Activated B cell treated with CpG ODN at 0.5 μM for 24 hours (primary cell): ENCODE results near the gene HAUS8. TPM values are rescaled to one million over a fixed set of nuclear protein-coding genes. Genes with fewer than 3 reads are reported as not detected.
A peak's percentile ranks its signal among the peaks of the same experiment; 100 is the strongest.
"Not testable (repeated sequence)": the region's sequence is repeated elsewhere in the genome, so short reads cannot be mapped to it uniquely, and the experiment has no call there.

Experiments used
- ATAC-seq: fragments of 200-7000 bp; cut with Tn5 transposase; one replicate; pipeline ENCODE4 v1.10.0; 2021; ENCODE audit warnings: low read depth, mild to moderate bottlenecking, moderate library complexity
- CTCF ChIA-PET: fragments of 350-600 bp; sonication (Branson Sonifier 250); formaldehyde crosslinking; loops from one replicate; lab custom pipeline; 2021; ENCODE audit warnings: antibody characterized with exemption; lab: Charles Lee
- POLR2A ChIA-PET: fragments of 350-600 bp; sonication (Branson Sonifier 250); formaldehyde crosslinking; loops from one replicate; lab custom pipeline; 2021; ENCODE audit warnings: antibody characterized with exemption; lab: Charles Lee
- DNase-seq: peaks from one replicate; pipeline ENCODE4 v3.0.0; 2022
- H3K27ac Mint-ChIP-seq: one replicate; pipeline ENCODE4 v1.8.0; 2020; ENCODE audit warnings: mixed read lengths
- H3K27me3 Mint-ChIP-seq: one replicate; pipeline ENCODE4 v1.8.0; 2021; ENCODE audit warnings: mixed read lengths
- H3K36me3 Mint-ChIP-seq: one replicate; pipeline ENCODE4 v1.8.0; 2021; ENCODE audit warnings: low read depth, mixed read lengths
- H3K4me1 Mint-ChIP-seq: one replicate; pipeline ENCODE4 v1.8.0; 2021; ENCODE audit warnings: mixed read lengths
- H3K4me3 Mint-ChIP-seq: one replicate; pipeline ENCODE4 v1.8.0; 2020; ENCODE audit warnings: mild to moderate bottlenecking, mixed read lengths
- H3K9me3 Mint-ChIP-seq: one replicate; pipeline ENCODE4 v1.8.0; 2020; ENCODE audit warnings: mixed read lengths
- intact Hi-C: fragments of 100-400 bp; cut with micrococcal nuclease; formaldehyde crosslinking; loops from one replicate; pipeline ENCODE4 v1.15.1; 2024
- total RNA-seq: library from RNA; stranded (reverse); gene quantifications from 2 replicates; pipeline ENCODE4 v1.2.3, GENCODE V29; 2022
- TF ChIP-seq, protein P1 (sequence below): fragments of 200-600 bp; IDR thresholded peaks from one replicate; pipeline ENCODE4 v1.8.0; 2022; ENCODE audit warnings: antibody characterized with exemption, mild to moderate bottlenecking

The HAUS8 gene
- total RNA-seq, 1 donor from 2014 or later: 15.8 TPM

DNA sequence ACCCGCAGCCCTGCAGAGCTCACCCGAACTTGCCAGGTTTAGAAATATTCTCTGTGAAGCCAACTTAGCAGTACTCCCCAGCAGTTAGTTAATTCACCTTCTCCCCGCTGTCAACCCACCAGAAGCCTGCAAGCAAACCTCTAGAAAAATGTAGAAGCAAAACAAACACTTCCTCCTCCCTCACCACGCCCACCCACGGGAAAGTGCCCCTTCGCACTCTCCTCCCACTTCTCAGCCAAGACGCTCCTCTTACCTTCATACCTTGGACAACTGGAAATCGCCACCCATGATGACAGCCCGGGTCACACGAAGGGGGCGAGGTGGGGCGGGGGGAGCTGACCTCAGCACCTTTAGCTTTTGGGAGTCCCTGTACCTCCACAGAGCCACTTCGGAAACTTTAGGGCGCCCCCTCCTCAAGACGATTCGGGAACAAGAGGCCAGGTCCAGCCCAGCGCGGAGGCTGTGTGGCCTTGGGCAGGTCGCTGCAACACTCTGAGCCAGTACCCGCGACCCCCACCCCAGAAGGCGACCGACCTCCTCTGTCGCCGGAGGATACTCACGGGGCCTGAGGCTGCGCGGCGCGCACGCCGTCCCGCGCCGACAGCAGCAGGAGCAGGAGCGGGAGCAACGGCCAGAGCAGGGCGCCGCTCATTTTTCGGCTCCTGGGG is 49.1 kb downstream of the HAUS8 start:
- Mint-ChIP-seq H3K4me3 (peak overlapping the region; percentile 84), H3K27me3 (peaks cover 45% of the 10 kb centered on the region), H3K4me1 (peaks cover 16% of the 10 kb centered on the region), H3K27ac (no peak overlapping the region), H3K9me3 (peaks cover 16% of the 10 kb centered on the region), H3K36me3 (peaks cover 5% of the 10 kb centered on the region)
- no peak for DNase-seq
- intact Hi-C loops: no loop called here
- ChIA-PET POLR2A (no interaction called here), CTCF (no interaction called here)
- ATAC-seq: peak; percentile 61
- TF ChIP-seq, protein P1, sequence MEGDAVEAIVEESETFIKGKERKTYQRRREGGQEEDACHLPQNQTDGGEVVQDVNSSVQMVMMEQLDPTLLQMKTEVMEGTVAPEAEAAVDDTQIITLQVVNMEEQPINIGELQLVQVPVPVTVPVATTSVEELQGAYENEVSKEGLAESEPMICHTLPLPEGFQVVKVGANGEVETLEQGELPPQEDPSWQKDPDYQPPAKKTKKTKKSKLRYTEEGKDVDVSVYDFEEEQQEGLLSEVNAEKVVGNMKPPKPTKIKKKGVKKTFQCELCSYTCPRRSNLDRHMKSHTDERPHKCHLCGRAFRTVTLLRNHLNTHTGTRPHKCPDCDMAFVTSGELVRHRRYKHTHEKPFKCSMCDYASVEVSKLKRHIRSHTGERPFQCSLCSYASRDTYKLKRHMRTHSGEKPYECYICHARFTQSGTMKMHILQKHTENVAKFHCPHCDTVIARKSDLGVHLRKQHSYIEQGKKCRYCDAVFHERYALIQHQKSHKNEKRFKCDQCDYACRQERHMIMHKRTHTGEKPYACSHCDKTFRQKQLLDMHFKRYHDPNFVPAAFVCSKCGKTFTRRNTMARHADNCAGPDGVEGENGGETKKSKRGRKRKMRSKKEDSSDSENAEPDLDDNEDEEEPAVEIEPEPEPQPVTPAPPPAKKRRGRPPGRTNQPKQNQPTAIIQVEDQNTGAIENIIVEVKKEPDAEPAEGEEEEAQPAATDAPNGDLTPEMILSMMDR: no peak

DNA sequence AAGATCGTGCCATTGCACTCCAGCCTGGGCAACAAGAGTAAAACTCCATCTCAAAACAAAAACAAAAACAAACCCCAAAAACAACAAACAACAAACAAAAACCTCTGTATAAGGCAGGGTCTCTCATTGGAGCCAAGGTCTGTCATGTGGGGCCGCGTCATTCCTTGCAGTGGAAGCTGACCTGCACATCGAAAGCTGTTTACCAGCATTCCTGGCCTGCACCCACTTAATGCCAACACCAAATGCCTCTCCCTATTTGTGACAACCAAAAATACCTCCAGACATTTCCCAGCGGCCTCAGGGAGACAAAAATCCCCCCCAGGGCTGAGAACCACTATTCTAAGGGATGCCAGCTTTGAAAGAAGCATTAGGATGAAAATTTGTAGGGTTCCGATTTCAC is 49.9 kb downstream of the HAUS8 start:
- DNase-seq (no peak), ATAC-seq (no peak)
- intact Hi-C loops: no loop called here
- Mint-ChIP-seq H3K4me1 (peaks cover 16% of the 10 kb centered on the region), H3K27ac (no peak overlapping the region), H3K9me3 (peaks cover 19% of the 10 kb centered on the region), H3K36me3 (peaks cover 5% of the 10 kb centered on the region), H3K4me3 (no peak overlapping the region), H3K27me3 (peaks cover 41% of the 10 kb centered on the region)
- CTCF ChIA-PET: no interaction called here
- TF ChIP-seq, protein P1: no peak
- POLR2A ChIA-PET: interaction anchor here (0.7 kb wide), 1 partner anchor 66 kb away, joined by 3 read pairs; no protein-coding TSS in a partner anchor

DNA sequence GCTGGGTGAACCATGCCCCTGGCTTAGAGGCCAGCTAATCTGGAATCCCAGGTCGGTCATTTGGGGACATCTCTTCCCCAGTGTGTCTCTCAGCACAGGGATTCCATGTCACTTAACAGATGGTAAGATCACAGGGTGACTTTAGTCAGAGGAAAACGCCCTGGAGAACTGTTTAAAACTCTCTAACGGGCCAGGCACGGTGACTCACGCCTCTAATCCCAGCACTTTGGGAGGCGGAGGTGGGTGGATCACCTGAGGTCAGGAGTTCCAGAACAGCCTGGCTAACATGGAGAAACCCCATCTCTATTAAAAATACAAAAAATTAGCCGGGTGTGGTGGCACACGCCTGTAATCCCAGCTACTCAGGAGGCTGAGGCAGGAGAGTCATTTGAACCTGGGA is 50.3 kb downstream of the HAUS8 start:
- H3K36me3 Mint-ChIP-seq, ATAC-seq, H3K4me3 Mint-ChIP-seq, DNase-seq, H3K27ac Mint-ChIP-seq, intact Hi-C loops, CTCF ChIA-PET: not testable (repeated sequence)
- Mint-ChIP-seq H3K9me3 (peaks cover 19% of the 10 kb centered on the region), H3K27me3 (peaks cover 41% of the 10 kb centered on the region), H3K4me1 (peaks cover 16% of the 10 kb centered on the region)
- POLR2A ChIA-PET: interaction anchor here (0.7 kb wide), 1 partner anchor 67 kb away, joined by 3 read pairs; no protein-coding TSS in a partner anchor

DNA sequence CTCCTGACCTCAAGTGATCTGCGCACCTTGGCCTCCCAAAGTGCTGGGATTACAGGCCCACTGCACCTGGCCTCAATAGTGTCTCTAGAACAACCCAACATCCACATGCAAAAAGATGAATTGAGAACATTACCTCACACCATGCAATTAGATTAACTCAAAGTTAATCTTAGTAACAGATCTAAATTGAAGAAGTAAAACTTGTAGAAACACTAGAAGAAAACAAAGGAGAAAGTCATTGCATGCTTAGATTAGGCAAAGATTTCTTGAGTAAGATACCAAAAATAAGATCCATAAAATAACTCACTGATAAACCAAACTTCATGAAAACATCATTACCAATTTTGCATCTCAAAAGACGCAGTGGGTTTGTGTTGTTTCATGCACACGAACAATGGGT is 51.4 kb downstream of the HAUS8 start:
- DNase-seq (no peak), ATAC-seq (no peak)
- intact Hi-C loops: no loop called here
- ChIA-PET CTCF (no interaction called here), POLR2A (no interaction called here)
- no peak overlapping the region for H3K4me3 Mint-ChIP-seq
- H3K27me3 Mint-ChIP-seq: peaks cover 35% of the 10 kb centered on the region
- TF ChIP-seq, protein P1: no peak
- peaks cover 5% of the 10 kb centered on the region for H3K36me3 Mint-ChIP-seq
- H3K9me3 Mint-ChIP-seq: peaks cover 19% of the 10 kb centered on the region
- no peak overlapping the region for H3K27ac Mint-ChIP-seq
- H3K4me1 Mint-ChIP-seq: peaks cover 16% of the 10 kb centered on the region

DNA sequence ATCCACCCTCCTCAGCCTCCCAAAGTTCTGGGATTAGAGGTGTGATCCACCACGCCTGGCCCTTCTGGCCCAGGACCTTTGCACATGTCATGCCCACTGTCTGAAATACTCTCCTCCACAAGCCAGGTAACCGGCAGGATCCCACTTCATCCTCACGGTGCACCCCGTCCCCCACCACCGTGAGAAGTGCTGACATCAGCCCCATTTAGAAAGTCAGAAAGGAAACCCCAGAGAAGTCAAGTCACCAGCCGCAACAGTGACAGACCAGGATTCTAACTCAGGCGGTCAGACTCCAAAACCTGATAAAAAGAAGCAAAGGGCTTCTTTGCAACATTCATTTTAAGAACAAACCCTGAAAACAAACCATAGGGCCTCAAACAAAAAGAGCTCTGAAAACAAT is 52.5 kb downstream of the HAUS8 start:
- Mint-ChIP-seq H3K4me3 (no peak overlapping the region), H3K36me3 (peaks cover 5% of the 10 kb centered on the region), H3K9me3 (peaks cover 19% of the 10 kb centered on the region), H3K27me3 (peaks cover 26% of the 10 kb centered on the region), H3K27ac (no peak overlapping the region), H3K4me1 (peaks cover 16% of the 10 kb centered on the region)
- POLR2A ChIA-PET: no interaction called here
- ATAC-seq (no peak), DNase-seq (no peak)
- TF ChIP-seq, protein P1: no peak
- intact Hi-C loops: no loop called here
- CTCF ChIA-PET: no interaction called here
